Putamen (tissue), 1 donor: ENCODE data around the gene CCDC40.

Experiments
- DNase-seq: peaks from one replicate; pipeline ENCODE4 v3.0.0-alpha.2; 2016; ENCODE audit warnings: low spot score

Gene CCDC40

GRCh38 chr17:80114758-80115157, 78.3 kb downstream of the CCDC40 start:
- no peak for DNase-seq

- DNase-seq, result no peak
These were observed 78.7 kb downstream of the CCDC40 start for GRCh38 chr17:80115159-80115558.

- no peak for DNase-seq
These were observed 80.0 kb downstream of the CCDC40 start for GRCh38 chr17:80116276-80116920.

- no peak for DNase-seq
These were observed 80.5 kb downstream of the CCDC40 start for GRCh38 chr17:80116921-80117380.

GRCh38 chr17:80117491-80118401, 81.3 kb downstream of the CCDC40 start:
- no peak for DNase-seq

GRCh38 chr17:80118601-80119270, 82.3 kb downstream of the CCDC40 start:
- no peak for DNase-seq

GRCh38 chr17:80119271-80119791, 82.9 kb downstream of the CCDC40 start:
- DNase-seq, result no peak

GRCh38 chr17:80119839-80120238, 83.4 kb downstream of the CCDC40 start:
- no peak for DNase-seq

- DNase-seq, result no peak
These were observed 85.7 kb downstream of the CCDC40 start for GRCh38 chr17:80122026-80122575.

- no peak for DNase-seq
These were observed 86.6 kb downstream of the CCDC40 start for GRCh38 chr17:80122926-80123505.

- DNase-seq, result no peak
These were observed 87.3 kb downstream of the CCDC40 start for GRCh38 chr17:80123791-80124190.

GRCh38 chr17:80124351-80124981, 88.0 kb downstream of the CCDC40 start:
- DNase-seq, result no peak

- DNase-seq, result no peak
These were observed 89.4 kb downstream of the CCDC40 start for GRCh38 chr17:80125656-80126448.

- no peak for DNase-seq
These were observed 89.9 kb downstream of the CCDC40 start for GRCh38 chr17:80126449-80126715.

GRCh38 chr17:80129006-80129565, 92.6 kb downstream of the CCDC40 start:
- no peak for DNase-seq

- no peak for DNase-seq
These were observed 94.5 kb downstream of the CCDC40 start for GRCh38 chr17:80130992-80131391.

GRCh38 chr17:80132906-80133625, 96.6 kb downstream of the CCDC40 start:
- DNase-seq, result no peak

- no peak for DNase-seq
These were observed 97.2 kb downstream of the CCDC40 start for GRCh38 chr17:80133626-80133970.

- no peak for DNase-seq
These were observed 100.7 kb downstream of the CCDC40 start for GRCh38 chr17:80137131-80137530.
